Measurements from ENCODE around the gene ACTR2. TPM values are rescaled to one million over a fixed set of nuclear protein-coding genes. Genes with fewer than 3 reads are reported as not detected.

The ACTR2 gene
- total RNA-seq, 1 experiment from 2014 or later, result 160 TPM

DNA sequence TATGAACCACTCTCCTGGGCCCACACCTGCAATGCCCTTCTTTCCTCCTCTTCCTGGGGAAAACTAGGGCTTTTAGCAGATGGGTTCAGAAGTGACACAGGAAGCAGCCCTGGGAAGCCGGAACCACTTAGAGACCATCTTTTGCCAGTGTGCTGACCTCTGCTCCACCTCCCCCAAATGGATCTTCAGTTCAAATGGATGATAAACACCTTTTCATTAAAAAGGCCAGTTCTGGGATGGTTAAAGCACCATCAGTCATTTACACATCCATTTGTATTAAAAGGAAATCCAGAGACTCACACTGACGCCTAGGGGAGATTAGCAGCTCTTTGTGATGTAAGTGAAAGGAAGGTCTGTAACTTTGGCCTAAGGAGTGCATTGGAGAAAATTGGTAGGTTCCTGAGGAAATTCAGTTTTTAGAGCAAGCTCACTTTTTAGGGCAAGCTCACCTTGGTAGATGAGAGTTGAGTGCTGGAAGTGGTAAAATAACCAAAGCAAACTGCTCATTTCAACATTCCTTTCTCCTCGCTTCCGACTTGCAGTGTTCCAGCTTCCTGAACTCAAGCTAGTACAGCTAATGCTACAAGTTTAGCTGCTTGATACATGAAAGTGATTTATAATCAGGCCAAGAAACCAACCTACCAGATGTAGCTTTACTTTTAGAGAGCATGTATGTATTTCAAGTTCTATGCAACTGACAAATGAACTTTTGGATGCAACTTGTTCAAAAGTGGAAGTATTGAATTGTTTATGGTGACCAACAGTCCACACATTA lies 47.7 kb downstream of the ACTR2 start (continued):
- TF ChIP-seq, protein P1, sequence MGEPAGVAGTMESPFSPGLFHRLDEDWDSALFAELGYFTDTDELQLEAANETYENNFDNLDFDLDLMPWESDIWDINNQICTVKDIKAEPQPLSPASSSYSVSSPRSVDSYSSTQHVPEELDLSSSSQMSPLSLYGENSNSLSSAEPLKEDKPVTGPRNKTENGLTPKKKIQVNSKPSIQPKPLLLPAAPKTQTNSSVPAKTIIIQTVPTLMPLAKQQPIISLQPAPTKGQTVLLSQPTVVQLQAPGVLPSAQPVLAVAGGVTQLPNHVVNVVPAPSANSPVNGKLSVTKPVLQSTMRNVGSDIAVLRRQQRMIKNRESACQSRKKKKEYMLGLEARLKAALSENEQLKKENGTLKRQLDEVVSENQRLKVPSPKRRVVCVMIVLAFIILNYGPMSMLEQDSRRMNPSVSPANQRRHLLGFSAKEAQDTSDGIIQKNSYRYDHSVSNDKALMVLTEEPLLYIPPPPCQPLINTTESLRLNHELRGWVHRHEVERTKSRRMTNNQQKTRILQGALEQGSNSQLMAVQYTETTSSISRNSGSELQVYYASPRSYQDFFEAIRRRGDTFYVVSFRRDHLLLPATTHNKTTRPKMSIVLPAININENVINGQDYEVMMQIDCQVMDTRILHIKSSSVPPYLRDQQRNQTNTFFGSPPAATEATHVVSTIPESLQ (CRISPR knock-in tag; IDR thresholded peaks at IDR 0.05), result no peak
- TF ChIP-seq KAT7 (CRISPR knock-in tag; IDR thresholded peaks at IDR 0.05; ENCODE audit: borderline replicate concordance) (no peak), ZNF263 (CRISPR knock-in tag; IDR thresholded peaks at IDR 0.05; ENCODE audit: low read depth) (no peak), FOXP1 (CRISPR knock-in tag; IDR thresholded peaks at IDR 0.05; ENCODE audit: borderline replicate concordance) (no peak), NFE2L1 (CRISPR knock-in tag; IDR thresholded peaks at IDR 0.05) (no peak), OVOL2 (CRISPR knock-in tag; IDR thresholded peaks at IDR 0.05; ENCODE audit: borderline replicate concordance) (no peak), NR3C1 (CRISPR knock-in tag; conservative IDR thresholded peaks at IDR 0.05; ENCODE audit: low read depth) (no peak), FOXJ3 (CRISPR knock-in tag; IDR thresholded peaks at IDR 0.05; ENCODE audit: borderline replicate concordance) (no peak), FOXK1 (CRISPR knock-in tag; IDR thresholded peaks at IDR 0.05) (peak; percentile 89), ESRRA (CRISPR knock-in tag; IDR thresholded peaks at IDR 0.05; ENCODE audit: borderline replicate concordance) (no peak), ZBTB21 (CRISPR knock-in tag; IDR thresholded peaks at IDR 0.05; ENCODE audit: borderline replicate concordance) (0 out of 2 replicates have a peak, but pooled peaks have one; percentile 64), SMAD3 (CRISPR knock-in tag; IDR thresholded peaks at IDR 0.05; ENCODE audit: borderline replicate concordance) (no peak)
- TF ChIP-seq, protein P2, sequence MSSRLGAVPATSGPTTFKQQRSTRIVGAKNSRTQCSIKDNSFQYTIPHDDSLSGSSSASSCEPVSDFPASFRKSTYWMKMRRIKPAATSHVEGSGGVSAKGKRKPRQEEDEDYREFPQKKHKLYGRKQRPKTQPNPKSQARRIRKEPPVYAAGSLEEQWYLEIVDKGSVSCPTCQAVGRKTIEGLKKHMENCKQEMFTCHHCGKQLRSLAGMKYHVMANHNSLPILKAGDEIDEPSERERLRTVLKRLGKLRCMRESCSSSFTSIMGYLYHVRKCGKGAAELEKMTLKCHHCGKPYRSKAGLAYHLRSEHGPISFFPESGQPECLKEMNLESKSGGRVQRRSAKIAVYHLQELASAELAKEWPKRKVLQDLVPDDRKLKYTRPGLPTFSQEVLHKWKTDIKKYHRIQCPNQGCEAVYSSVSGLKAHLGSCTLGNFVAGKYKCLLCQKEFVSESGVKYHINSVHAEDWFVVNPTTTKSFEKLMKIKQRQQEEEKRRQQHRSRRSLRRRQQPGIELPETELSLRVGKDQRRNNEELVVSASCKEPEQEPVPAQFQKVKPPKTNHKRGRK (CRISPR knock-in tag; IDR thresholded peaks at IDR 0.05; ENCODE audit: borderline replicate concordance), result no peak
- TF ChIP-seq, protein P3, sequence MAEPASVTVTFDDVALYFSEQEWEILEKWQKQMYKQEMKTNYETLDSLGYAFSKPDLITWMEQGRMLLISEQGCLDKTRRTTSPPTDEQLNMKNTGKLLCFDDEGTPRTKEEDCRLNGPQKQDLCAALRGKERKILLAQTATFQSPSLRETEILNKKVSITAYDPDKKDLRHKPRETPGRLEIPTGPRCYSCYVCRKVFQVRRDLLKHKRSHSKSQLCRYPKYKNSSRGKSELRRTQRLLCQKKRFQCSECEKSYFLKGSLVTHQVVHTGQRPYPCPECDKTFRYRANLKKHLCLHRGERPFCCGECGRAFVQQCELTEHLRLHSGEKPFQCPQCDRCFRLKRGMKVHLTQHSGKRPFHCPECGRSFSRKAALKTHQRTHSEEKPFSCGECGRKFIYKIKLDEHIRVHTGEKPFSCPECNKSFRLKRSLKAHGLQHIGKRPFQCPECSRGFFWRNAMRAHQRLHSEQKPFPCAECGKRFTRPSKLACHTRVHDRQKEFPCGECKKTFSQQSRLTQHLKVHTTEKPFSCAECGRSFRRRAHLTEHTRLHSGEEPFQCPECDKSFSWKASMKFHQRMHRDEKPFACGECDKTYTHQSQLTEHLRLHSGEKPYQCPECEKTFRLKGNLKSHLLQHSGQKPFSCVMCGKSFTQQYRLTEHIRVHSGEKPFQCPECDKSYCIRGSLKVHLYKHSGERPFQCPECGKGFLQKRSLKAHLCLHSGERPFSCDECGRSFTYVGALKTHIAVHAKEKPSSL (CRISPR knock-in tag; conservative IDR thresholded peaks at IDR 0.05), result no peak
- TF ChIP-seq, protein P4, sequence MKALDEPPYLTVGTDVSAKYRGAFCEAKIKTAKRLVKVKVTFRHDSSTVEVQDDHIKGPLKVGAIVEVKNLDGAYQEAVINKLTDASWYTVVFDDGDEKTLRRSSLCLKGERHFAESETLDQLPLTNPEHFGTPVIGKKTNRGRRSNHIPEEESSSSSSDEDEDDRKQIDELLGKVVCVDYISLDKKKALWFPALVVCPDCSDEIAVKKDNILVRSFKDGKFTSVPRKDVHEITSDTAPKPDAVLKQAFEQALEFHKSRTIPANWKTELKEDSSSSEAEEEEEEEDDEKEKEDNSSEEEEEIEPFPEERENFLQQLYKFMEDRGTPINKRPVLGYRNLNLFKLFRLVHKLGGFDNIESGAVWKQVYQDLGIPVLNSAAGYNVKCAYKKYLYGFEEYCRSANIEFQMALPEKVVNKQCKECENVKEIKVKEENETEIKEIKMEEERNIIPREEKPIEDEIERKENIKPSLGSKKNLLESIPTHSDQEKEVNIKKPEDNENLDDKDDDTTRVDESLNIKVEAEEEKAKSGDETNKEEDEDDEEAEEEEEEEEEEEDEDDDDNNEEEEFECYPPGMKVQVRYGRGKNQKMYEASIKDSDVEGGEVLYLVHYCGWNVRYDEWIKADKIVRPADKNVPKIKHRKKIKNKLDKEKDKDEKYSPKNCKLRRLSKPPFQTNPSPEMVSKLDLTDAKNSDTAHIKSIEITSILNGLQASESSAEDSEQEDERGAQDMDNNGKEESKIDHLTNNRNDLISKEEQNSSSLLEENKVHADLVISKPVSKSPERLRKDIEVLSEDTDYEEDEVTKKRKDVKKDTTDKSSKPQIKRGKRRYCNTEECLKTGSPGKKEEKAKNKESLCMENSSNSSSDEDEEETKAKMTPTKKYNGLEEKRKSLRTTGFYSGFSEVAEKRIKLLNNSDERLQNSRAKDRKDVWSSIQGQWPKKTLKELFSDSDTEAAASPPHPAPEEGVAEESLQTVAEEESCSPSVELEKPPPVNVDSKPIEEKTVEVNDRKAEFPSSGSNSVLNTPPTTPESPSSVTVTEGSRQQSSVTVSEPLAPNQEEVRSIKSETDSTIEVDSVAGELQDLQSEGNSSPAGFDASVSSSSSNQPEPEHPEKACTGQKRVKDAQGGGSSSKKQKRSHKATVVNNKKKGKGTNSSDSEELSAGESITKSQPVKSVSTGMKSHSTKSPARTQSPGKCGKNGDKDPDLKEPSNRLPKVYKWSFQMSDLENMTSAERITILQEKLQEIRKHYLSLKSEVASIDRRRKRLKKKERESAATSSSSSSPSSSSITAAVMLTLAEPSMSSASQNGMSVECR (CRISPR knock-in tag; IDR thresholded peaks at IDR 0.05; ENCODE audit: borderline replicate concordance), result no peak; the same call in 1 of the 2 replicates
- TF ChIP-seq, protein P5, sequence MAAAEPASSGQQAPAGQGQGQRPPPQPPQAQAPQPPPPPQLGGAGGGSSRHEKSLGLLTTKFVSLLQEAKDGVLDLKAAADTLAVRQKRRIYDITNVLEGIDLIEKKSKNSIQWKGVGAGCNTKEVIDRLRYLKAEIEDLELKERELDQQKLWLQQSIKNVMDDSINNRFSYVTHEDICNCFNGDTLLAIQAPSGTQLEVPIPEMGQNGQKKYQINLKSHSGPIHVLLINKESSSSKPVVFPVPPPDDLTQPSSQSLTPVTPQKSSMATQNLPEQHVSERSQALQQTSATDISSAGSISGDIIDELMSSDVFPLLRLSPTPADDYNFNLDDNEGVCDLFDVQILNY (CRISPR knock-in tag; IDR thresholded peaks at IDR 0.05), result no peak
- TF ChIP-seq, protein P6, sequence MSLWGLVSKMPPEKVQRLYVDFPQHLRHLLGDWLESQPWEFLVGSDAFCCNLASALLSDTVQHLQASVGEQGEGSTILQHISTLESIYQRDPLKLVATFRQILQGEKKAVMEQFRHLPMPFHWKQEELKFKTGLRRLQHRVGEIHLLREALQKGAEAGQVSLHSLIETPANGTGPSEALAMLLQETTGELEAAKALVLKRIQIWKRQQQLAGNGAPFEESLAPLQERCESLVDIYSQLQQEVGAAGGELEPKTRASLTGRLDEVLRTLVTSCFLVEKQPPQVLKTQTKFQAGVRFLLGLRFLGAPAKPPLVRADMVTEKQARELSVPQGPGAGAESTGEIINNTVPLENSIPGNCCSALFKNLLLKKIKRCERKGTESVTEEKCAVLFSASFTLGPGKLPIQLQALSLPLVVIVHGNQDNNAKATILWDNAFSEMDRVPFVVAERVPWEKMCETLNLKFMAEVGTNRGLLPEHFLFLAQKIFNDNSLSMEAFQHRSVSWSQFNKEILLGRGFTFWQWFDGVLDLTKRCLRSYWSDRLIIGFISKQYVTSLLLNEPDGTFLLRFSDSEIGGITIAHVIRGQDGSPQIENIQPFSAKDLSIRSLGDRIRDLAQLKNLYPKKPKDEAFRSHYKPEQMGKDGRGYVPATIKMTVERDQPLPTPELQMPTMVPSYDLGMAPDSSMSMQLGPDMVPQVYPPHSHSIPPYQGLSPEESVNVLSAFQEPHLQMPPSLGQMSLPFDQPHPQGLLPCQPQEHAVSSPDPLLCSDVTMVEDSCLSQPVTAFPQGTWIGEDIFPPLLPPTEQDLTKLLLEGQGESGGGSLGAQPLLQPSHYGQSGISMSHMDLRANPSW (CRISPR knock-in tag; conservative IDR thresholded peaks at IDR 0.05; ENCODE audit: low read depth), result no peak
- TF ChIP-seq, protein P7, sequence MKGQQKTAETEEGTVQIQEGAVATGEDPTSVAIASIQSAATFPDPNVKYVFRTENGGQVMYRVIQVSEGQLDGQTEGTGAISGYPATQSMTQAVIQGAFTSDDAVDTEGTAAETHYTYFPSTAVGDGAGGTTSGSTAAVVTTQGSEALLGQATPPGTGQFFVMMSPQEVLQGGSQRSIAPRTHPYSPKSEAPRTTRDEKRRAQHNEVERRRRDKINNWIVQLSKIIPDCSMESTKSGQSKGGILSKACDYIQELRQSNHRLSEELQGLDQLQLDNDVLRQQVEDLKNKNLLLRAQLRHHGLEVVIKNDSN (CRISPR knock-in tag; IDR thresholded peaks at IDR 0.05), result 0 out of 2 replicates have a peak, but pooled peaks have one; percentile 28
- TF ChIP-seq, protein P8, sequence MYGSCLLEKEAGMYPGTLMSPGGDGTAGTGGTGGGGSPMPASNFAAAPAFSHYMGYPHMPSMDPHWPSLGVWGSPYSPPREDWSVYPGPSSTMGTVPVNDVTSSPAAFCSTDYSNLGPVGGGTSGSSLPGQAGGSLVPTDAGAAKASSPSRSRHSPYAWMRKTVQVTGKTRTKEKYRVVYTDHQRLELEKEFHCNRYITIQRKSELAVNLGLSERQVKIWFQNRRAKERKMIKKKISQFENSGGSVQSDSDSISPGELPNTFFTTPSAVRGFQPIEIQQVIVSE (CRISPR knock-in tag; IDR thresholded peaks at IDR 0.05; ENCODE audit: borderline replicate concordance), result no peak
- TF ChIP-seq, protein P9, sequence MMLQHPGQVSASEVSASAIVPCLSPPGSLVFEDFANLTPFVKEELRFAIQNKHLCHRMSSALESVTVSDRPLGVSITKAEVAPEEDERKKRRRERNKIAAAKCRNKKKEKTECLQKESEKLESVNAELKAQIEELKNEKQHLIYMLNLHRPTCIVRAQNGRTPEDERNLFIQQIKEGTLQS (CRISPR knock-in tag; conservative IDR thresholded peaks at IDR 0.05), result no peak

Measured in WTC11 (cell line).